OCI-LY7 (cell line): Measurements from ENCODE around the gene RNASE4. TPM values are rescaled to one million over a fixed set of nuclear protein-coding genes. Genes with fewer than 3 reads are reported as not detected.
A peak's percentile ranks its signal among the peaks of the same experiment; 100 is the strongest.

ENCODE experiments used
- BruUV-seq: library from RNA; stranded (reverse); fragments of 400-500 nt; replicated peaks from 2 replicates; lab custom pipeline; 2021; lab: Mats Ljungman, UMichigan
- CTCF ChIA-PET: fragments of 300-600 bp; sonication (Branson Sonifier 250); formaldehyde crosslinking; loops from one replicate; lab custom pipeline; 2022; ENCODE audit warnings: antibody characterized with exemption; ENCODE audit not compliant: unreplicated experiment; lab: Charles Lee
- POLR2A ChIA-PET: fragments of 300-600 bp; sonication (Branson Sonifier 250); formaldehyde crosslinking; loops from one replicate; lab custom pipeline; 2022; ENCODE audit warnings: antibody characterized with exemption; lab: Charles Lee
- DNase-seq: peaks from one replicate; pipeline ENCODE4 v3.0.0-alpha.2; 2015; ENCODE audit warnings: low spot score
- H2AFZ ChIP-seq: fragments of 200-600 bp; sonication (generic), shearing (Covaris generic); 2 replicates; pipeline ENCODE4 v1.6.1; 2014; ENCODE audit warnings: mild to moderate bottlenecking, antibody characterized with exemption, low read length, moderate library complexity
- H3K27ac ChIP-seq: fragments of 200-600 bp; sonication (generic); 2 replicates; pipeline ENCODE4 v1.5.1; 2014; ENCODE audit warnings: mixed run types, low read depth, mild to moderate bottlenecking, moderate library complexity, low read length, inconsistent platforms; ENCODE audit not compliant: poor library complexity, severe bottlenecking
- H3K36me3 ChIP-seq: fragments of 200-600 bp; sonication (generic); 2 replicates; pipeline ENCODE4 v1.6.1; 2014; ENCODE audit warnings: mild to moderate bottlenecking, antibody characterized with exemption, low read length, moderate library complexity, mixed read lengths; ENCODE audit not compliant: insufficient read depth
- H3K4me1 ChIP-seq: fragments of 200-600 bp; sonication (generic); 2 replicates; pipeline ENCODE4 v1.5.1; 2014; ENCODE audit warnings: mild to moderate bottlenecking, low read length; ENCODE audit not compliant: insufficient read depth, poor library complexity, severe bottlenecking
- H3K4me2 ChIP-seq: fragments of 200-600 bp; sonication (generic); 2 replicates; pipeline ENCODE4 v1.6.1; 2014; ENCODE audit warnings: mild to moderate bottlenecking, low read length
- H3K4me3 ChIP-seq: fragments of 200-600 bp; sonication (generic); 2 replicates; pipeline ENCODE4 v1.5.1; 2014; ENCODE audit warnings: mild to moderate bottlenecking, low read depth, low read length; ENCODE audit not compliant: poor library complexity, severe bottlenecking
- H3K79me2 ChIP-seq: fragments of 200-600 bp; sonication (generic); 2 replicates; pipeline ENCODE4 v1.6.1; 2016; ENCODE audit warnings: low read depth, mild to moderate bottlenecking, low read length, moderate library complexity, mixed read lengths; ENCODE audit not compliant: insufficient read depth
- H3K9me2 ChIP-seq: fragments of 200-600 bp; sonication (generic); 2 replicates; pipeline ENCODE4 v1.6.1; 2016; ENCODE audit warnings: mild to moderate bottlenecking, low read length, mixed read lengths; ENCODE audit not compliant: insufficient read depth
- H3K9me3 ChIP-seq: fragments of 200-600 bp; sonication (generic); 2 replicates; pipeline ENCODE4 v1.6.1; 2014; ENCODE audit warnings: mild to moderate bottlenecking, mixed run types, low read length, mixed read lengths
- H4K20me1 ChIP-seq: fragments of 200-600 bp; sonication (generic); 2 replicates; pipeline ENCODE4 v1.6.1; 2014; ENCODE audit warnings: mild to moderate bottlenecking, antibody characterized with exemption, low read length, moderate library complexity, mixed read lengths; ENCODE audit not compliant: insufficient read depth
- CTCF ChIP-seq: fragments of 200-600 bp; sonication (generic); conservative IDR thresholded peaks from 2 replicates; pipeline ENCODE4 v1.5.1; 2014; ENCODE audit warnings: mild to moderate bottlenecking, antibody characterized with exemption, low read length, moderate library complexity, mixed read lengths
- EZH2phosphoT487 ChIP-seq: fragments of 200-600 bp; sonication (generic); IDR thresholded peaks from 2 replicates; pipeline ENCODE4 v1.6.1; 2018; ENCODE audit warnings: low read depth, borderline replicate concordance, mild to moderate bottlenecking, mixed run types, antibody characterized with exemption, low read length, moderate library complexity, mixed read lengths
- intact Hi-C: fragments of 100-400 bp; cut with micrococcal nuclease; formaldehyde crosslinking; loops from one replicate; pipeline ENCODE4 v1.10.0; 2022; ENCODE audit not compliant: unreplicated experiment
- total RNA-seq, 2 experiments: library from RNA; depleted of rRNA in 1 of 2; stranded (reverse); fragments of >200 nt in 1 of 2; shearing (Covaris generic) in 1 of 2; gene quantifications; 2 replicates each; pipeline ENCODE4 v1.2.3, GENCODE V29; 2014 to 2022

RNASE4 gene
- total RNA-seq, 2 experiments from 2014 or later = not detected

- ChIA-PET POLR2A (interaction anchor here (0.6 to 2.5 kb wide), 12 partner anchors 9 to 351 kb away, joined by 3 to 9 read pairs (median 4); no protein-coding TSS in a partner anchor), CTCF (interaction anchor here (0.6 to 1.7 kb wide), 3 partner anchors 13 to 366 kb away, joined by 3 to 9 read pairs (median 5); no protein-coding TSS in a partner anchor)
- H4K20me1 ChIP-seq = peaks cover 6% of the 10 kb centered on the region; the same call in 1 of the 2 replicates
- H3K79me2 ChIP-seq = no peaks in the 10 kb centered on the region
- peaks cover 42% of the 10 kb centered on the region for H3K4me1 ChIP-seq
- H3K27ac ChIP-seq = peak overlapping the region; percentile 33
- H3K9me3 ChIP-seq = no peaks in the 10 kb centered on the region
- peak overlapping the region; percentile 79; the same call in 1 of the 2 replicates for H2AFZ ChIP-seq
- H3K4me2 ChIP-seq = peak overlapping the region; percentile 94
- TF ChIP-seq EZH2phosphoT487 (no peak), CTCF (no peak)
- intact Hi-C loops = loop anchor here (1.0 to 10.0 kb wide), 6 partner anchors 68 to 423 kb away; partner anchors contain the start of genes PARP2, PIP4P1 and TMEM253
- H3K4me3 ChIP-seq = peak overlapping the region; percentile 74
- H3K9me2 ChIP-seq = no peaks in the 10 kb centered on the region
- no TSS peak for BruUV-seq
- no peaks in the 10 kb centered on the region for H3K36me3 ChIP-seq
- peak; percentile 82 for DNase-seq
Measured at GRCh38 chr14:20681348-20682126, 2.8 kb upstream of the RNASE4 start.

GRCh38 chr14:20682127-20682434, 2.3 kb upstream of the RNASE4 start:
- H2AFZ ChIP-seq = peak overlapping the region; percentile 79
- H3K27ac ChIP-seq = peak overlapping the region; percentile 33
- no peaks in the 10 kb centered on the region for H3K36me3 ChIP-seq
- H3K9me2 ChIP-seq = no peaks in the 10 kb centered on the region
- TF ChIP-seq CTCF (no peak), EZH2phosphoT487 (no peak)
- H3K4me2 ChIP-seq = peak overlapping the region; percentile 94
- H3K9me3 ChIP-seq = no peaks in the 10 kb centered on the region
- BruUV-seq = no TSS peak
- CTCF ChIA-PET = interaction anchor here (0.6 to 1.7 kb wide), 2 partner anchors 9 to 14 kb away, joined by 3 to 9 read pairs; no protein-coding TSS in a partner anchor
- intact Hi-C loops = loop anchor here (2.0 to 10.0 kb wide), 5 partner anchors 220 to 423 kb away; partner anchors contain the start of genes PARP2, PIP4P1 and TMEM253
- peaks cover 6% of the 10 kb centered on the region; the same call in 1 of the 2 replicates for H4K20me1 ChIP-seq
- H3K79me2 ChIP-seq = no peaks in the 10 kb centered on the region
- POLR2A ChIA-PET = interaction anchor here (0.7 to 2.5 kb wide), 9 partner anchors 9 to 267 kb away, joined by 3 to 9 read pairs (median 5); no protein-coding TSS in a partner anchor
- peak overlapping the region; percentile 74 for H3K4me3 ChIP-seq
- peaks cover 42% of the 10 kb centered on the region for H3K4me1 ChIP-seq
- DNase-seq = no peak
